NT2/D1 (cell line): ENCODE measurements around the gene LAMC1.

ENCODE experiments used
- SUZ12 ChIP-seq: IDR thresholded peaks from 2 replicates; pipeline ENCODE4 v1.6.1; 2011; ENCODE audit not compliant: insufficient read length, insufficient read depth; ENCODE audit errors: extremely low read depth
- ZNF274 ChIP-seq: IDR thresholded peaks from 2 replicates; pipeline ENCODE4 v1.6.1; 2011; ENCODE audit warnings: mild to moderate bottlenecking, low read depth, low read length

DNA sequence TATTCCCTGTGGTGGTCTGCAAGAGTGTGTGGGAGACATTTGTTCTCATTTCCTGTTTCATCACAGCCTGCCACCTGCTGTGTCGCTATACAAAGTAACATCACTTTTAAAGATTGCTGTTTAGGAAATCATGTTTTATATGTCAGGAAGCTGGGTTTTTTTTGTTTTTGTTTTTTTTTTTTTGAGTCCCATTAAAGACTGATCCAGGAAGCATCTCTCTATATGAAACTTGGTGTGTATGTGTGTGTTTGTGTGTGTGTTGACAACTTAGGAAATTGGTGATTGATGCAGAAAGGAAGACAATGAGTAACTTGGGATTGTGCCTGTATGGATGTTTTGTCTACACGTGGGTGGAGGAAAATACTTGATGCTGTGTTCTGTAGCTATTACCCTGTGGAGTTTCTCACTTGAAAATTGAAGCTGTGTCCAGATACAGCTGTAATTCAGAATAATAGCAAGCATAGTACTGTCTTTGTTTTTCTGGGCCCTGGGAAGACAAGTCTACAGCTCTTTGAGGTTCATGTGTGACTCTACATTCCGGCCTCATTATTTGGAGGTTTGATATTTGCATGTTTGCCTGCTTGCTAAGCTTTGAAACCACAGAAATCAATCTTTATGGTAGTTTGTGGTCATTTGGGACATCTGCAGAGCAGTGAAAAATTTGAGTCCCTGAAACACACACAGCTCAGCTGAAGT, 47.9 kb downstream of the LAMC1 start:
- TF ChIP-seq SUZ12 (no peak), ZNF274 (no peak)
